Brain pericyte (primary cell): ENCODE measurements around the gene IL4.

ENCODE experiments used
- DNase-seq: peaks from one replicate; pipeline ENCODE4 v3.0.0-alpha.2; 2012; ENCODE audit warnings: low read depth, low spot score

The IL4 gene

DNA sequence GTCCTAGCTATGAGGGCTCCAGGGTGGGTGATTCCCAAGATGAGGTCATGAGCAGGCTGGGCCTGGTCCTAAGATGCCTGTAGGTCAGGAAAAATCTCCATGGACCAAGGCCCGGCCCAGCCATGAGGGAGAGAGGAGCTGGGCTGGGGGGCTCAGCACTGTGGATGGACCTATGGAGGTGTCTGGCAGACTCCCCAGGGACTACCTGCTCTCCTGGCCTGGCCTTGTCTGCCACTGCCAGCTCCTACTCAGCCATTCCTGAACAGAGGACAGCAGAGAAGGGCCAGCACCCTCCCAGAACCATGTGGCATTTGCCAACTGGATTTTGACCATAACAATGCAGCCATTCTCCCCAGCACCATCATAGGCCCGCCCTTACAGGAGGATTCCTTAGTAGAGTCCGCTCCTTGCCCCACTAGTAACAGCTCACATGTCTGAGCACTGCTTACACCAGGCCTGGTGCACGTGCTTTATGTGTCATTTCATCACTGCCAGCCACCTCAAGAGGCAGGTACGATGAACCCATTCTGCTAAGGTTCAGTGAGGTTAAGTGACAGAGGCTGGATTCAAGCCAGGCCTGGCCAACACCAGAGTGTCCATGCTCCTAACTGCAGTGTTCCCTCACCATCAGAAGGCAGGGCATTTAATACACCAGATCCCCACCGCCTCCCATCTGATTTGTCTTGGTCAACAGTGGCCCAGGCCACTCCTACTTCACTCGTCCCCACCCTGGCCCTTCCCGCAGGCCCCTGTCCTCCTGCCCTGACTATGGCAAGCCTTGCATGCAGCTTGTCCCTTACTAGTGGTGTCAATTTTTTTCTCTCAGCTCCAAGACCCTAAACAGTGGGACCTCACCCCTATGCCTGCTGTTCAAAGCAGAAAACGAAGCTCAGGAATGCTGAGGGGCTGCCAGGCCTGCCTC is 15.1 kb upstream of the IL4 start:
- no peak for DNase-seq

GRCh38 chr5:132659598-132660493 is 13.9 kb upstream of the IL4 start:
- no peak for DNase-seq

DNA sequence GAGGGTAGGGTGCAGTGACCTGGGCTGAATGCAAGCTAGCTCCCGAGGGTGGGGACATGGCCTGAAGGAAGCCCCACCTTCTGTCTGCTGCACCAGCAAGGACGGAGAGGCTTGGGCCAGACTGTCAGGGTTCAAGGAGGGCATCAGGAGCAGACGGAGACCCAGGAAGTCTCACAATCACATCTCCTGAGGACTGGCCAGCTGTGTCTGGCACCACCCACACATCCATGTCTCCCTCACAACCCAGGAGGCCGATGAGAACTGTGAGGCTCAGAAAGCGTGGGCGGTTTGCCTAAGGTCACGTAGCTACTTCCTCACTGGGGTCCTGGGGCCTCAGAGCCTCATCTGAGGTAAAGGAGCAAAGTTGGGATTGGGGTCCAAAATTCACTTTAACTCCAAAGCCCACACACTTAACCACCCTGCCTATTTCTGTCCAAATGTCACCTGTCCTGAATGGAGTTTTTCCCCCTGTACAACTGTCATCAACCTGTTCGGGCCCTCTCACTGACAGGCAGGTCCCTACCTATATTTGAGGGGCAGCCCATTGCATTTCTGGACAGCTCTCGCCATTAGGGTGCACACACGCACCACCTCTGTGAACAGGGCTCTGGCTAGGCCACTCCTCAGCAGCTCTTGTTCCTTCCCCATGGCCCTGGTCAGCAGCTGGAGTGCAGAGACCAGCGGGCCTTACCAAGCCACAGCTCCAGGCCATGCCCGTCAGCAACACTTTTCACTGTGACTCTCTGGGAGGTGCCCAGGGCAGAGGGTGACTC is 12.4 kb upstream of the IL4 start:
- no peak for DNase-seq

GRCh38 chr5:132662004-132662401 is 11.8 kb upstream of the IL4 start:
- no peak for DNase-seq

DNA sequence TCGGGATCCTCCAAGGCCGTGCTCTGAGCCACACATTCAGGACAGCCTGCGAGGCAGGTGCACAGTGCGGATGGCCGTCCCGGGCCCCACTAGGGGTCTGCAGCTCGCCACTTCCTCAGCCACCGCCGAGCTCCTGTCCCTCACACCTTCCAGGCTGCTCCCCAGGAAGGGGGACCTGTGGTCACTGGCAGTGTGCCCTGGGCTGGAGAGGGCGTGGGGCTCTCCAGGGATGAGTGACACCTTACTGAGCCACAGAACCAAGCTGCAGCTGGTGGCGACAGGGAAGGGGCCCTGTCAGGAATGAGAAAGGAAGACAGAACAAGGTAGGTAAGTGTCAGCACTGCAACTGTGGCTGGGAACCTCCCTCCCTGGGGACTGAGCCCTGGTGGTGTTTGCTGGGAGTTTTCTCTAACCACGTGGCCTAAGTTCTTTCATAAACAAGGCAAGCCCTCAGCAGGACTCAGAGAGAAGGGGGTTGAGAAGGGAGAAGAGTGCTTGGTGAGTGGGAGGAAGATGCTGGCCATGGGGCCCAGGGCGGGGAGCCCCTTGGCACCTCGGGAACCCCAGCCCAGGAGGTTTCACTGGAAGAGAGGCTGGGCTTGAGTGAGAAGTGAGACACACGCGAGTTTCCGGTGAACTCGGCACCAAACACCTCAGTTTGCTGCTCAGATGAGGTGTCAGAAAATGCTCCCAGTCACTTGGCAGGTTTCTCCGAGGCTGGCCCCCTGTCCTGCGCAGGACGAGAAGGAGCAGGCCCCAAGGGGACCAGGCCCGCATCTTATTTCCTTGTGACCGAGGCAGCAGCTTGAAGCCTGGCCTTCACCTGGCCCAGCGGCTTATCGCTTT is 10.6 kb upstream of the IL4 start:
- DNase-seq, result no peak

DNA sequence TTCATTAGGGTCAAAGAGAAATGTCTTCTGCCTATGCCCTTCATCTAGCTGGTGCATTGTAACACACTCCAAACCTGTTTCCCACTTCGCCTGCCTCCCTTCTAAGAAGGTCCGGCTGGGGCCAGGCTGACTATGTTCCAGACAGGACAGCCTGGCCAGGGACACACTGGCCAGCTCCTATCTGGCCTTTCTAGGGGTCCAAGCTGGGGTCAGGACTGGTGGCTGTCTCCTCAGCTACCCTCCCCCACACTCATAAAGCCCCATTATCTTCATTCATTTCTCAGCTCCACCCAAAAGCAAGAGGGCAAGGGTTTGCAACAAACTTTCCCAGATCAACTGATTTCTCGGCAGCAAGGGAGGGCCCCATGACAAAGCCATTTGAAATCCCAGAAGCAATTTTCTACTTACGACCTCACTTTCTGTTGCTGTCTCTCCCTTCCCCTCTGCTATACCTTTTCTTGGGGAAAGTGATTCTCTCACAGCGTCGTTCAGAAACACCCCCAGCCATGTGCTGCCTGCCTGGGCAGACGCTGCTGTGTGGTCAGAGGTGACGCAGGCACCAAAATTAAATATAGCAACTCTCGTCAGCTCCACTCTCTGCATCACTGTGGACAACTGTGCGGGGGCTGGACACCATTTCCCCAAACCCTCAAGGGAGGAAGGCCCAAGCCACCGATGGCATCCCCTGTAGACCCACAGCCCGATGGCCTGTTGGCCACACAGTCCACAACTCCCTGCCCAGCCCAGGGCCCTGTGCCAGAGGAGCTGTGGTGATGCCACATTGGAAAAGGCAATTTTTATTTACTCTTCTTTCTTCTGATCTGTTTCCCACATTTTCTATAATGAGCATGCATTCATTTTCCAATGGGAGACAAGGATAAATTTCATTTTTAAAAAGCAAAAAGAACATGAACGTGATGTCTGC is 9.8 kb upstream of the IL4 start:
- DNase-seq, result no peak

DNA sequence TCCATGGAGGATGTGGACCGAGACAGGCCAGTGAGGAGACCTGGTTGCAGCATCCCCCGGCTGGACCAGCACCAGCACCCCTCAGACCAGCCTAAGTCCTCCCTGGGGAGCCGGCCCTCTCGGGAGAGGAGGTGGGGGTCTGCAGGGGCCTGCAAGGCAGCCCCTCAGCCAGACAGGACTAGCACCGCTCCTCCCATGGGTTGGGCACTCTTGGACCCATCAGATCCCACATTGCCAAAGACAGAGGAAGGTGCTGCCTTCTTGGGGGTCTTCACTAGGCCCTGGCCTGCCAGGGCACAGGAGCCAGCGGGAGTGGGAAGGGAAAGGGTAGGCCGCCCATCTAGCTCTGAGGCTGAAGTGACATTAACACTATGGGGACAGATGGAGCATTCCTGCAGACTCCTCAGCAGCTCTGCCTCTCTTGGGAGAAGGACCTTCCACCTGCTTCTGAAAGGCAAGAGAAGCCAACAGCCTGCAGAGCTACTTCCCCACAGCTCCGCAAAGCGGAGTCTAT is 9.0 kb upstream of the IL4 start:
- DNase-seq, result no peak

DNA sequence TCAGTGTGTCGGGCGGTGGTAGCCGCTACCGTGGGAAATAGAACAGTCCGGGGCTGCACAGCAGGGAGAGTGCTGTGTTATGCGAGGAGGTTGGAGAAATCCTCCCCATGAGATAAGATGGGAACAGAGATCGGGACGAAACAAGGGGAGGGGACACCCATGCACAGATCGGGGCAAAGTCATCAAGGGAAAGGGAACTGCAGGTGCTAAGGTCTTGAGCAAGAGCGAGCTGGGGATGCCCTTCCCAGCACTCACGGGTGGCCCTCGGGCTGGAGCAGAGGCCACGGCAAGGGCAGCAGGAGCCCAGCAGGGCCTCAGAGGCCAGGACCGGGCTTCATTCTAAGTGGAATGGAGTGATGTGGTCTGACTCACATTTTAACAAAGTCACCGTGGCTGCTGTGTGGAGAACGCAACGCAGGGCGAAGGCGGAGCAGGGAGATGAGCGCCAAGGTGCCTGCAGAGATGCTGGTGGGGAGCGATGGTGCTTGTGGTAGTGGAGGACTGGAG is 8.2 kb upstream of the IL4 start:
- DNase-seq, result no peak

GRCh38 chr5:132666310-132667123 is 7.3 kb upstream of the IL4 start:
- no peak for DNase-seq

- no peak for DNase-seq
Observed at GRCh38 chr5:132667309-132667708, 6.5 kb upstream of the IL4 start.

DNA sequence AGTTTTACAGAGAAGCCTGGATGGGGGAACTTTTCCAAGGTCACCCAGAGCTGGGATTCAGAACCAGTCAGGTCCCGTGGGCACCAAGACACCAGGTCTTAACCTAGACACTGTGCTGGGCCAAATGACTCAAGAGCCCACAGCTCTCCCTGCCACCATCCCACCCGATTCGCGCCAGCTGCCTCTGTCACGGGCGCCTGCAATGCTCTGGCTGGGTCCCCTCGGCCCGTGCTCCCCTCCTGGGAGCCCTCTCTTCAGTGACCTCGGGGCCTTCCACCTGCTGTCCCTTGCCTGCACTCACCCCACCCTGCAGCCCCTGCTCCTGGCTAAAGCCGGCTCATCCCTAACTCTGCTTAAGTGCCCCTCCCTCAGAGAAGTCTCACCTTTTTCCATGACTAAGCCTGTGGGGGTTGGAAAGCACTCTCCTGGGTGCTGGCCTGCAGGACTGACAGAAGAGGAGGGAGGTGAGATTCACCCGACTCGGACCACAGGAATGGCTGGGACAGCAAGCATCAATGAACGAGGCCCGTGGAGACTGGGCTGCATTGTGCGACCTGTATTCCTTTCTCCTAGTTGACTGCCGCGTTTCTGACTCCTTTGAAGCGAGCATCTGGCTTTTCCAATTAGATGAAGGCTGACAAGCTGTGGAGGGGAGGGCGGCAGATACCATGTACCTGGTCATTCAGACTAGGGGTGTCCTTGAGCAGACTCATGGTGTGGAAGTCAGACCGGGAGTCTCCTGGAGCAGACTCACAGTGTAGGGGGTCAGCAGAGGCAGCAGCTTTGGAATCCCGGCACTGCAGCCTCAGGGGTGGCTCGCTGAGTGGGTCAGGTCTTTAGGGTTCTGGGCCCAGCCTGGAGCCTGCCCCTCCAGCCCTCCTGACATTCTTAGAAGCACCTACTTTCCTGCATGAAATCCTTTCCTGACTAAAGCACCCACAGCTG is 5.8 kb upstream of the IL4 start:
- DNase-seq, result no peak

DNA sequence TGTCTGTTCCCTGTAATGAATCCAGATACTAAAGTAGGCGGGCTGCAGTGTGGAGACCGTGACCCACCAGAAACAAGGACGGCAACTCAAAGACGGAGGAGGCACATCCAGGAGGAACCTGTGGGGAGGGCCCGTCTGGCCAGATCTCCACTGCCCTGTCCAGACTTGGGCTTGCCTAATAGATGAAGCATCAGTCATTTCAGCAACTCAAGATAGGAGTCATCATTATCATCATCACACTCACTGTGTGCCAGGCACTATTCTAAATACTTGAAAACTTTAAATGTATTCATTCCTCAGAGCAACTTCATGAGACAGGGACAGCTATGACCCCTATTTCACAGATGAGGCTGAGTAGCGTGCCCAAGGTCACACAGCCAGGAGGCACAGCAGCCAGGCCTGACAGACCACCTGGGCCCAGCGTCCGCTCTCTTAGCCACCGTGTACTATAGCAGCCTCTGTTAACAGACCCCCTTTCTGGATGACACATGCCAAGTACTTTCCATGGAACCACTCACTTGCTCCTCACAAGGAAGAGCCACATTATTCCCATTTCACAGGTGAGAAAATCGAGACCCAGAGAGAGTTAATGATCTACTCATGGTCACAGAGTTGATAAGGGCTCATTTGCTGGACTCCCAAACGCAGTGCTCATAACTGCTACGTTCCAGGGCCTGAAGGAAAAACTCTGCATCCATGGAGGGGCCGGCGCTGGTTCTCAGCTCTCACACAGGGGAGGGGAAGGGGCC is 4.9 kb upstream of the IL4 start:
- DNase-seq, result no peak

GRCh38 chr5:132669455-132669820 is 4.4 kb upstream of the IL4 start:
- no peak for DNase-seq

- no peak for DNase-seq
Observed at GRCh38 chr5:132669966-132670882, 3.6 kb upstream of the IL4 start.

GRCh38 chr5:132671000-132671399 is 2.8 kb upstream of the IL4 start:
- no peak for DNase-seq

GRCh38 chr5:132673488-132673887 is 301 bp upstream of the IL4 start:
- DNase-seq, result no peak
